ENCODE measurements around the gene TULP1.
A peak's percentile ranks its signal among the peaks of the same experiment; 100 is the strongest.

Gene TULP1

GRCh38 chr6:35453236-35453635, 59.5 kb downstream of the TULP1 start:
- no peak overlapping the region for H3K27ac ChIP-seq
- H3K27me3 ChIP-seq (ENCODE audit: control insufficient read depth, insufficient read depth, low read length), result no peaks in the 10 kb centered on the region
- peaks cover 17% of the 10 kb centered on the region for H3K4me1 ChIP-seq
- H3K4me2 ChIP-seq (ENCODE audit: low read length), result peak overlapping the region; percentile 91
- peak overlapping the region; percentile 76 for H2AFZ ChIP-seq
- H3K9me3 ChIP-seq (ENCODE audit: control insufficient read depth, low read length), result no peaks in the 10 kb centered on the region
- H3K36me3 ChIP-seq (ENCODE audit: control insufficient read depth, insufficient read depth, low read length), result no peaks in the 10 kb centered on the region
- H3K9ac ChIP-seq, result no peak overlapping the region
- no peaks in the 10 kb centered on the region for H3K79me2 ChIP-seq
- H3K4me3 ChIP-seq (ENCODE audit: low read depth, low read length), result peak overlapping the region; percentile 49
- TF ChIP-seq CTCF (IDR thresholded peaks at IDR 0.05), result no peak

- H3K27me3 ChIP-seq (ENCODE audit: control insufficient read depth, insufficient read depth, low read length), result no peaks in the 10 kb centered on the region
- H3K9ac ChIP-seq, result no peak within 1 kb of the TSS
- H3K4me2 ChIP-seq (ENCODE audit: low read length), result peak within 1 kb of the TSS; percentile 91
- peaks cover 17% of the 10 kb centered on the region for H3K4me1 ChIP-seq
- no peak for TF ChIP-seq CTCF (IDR thresholded peaks at IDR 0.05)
- peak within 1 kb of the TSS; percentile 49 for H3K4me3 ChIP-seq (ENCODE audit: low read depth, low read length)
- peak within 1 kb of the TSS; percentile 26 for H3K27ac ChIP-seq
- no peaks in the 10 kb centered on the region for H3K79me2 ChIP-seq
- H2AFZ ChIP-seq, result peak within 1 kb of the TSS; percentile 76
- H3K36me3 ChIP-seq (ENCODE audit: control insufficient read depth, insufficient read depth, low read length), result no peaks in the 10 kb centered on the region
- H3K9me3 ChIP-seq (ENCODE audit: control insufficient read depth, low read length), result no peaks in the 10 kb centered on the region
Measured at GRCh38 chr6:35452183-35453090, 60.3 kb downstream of the TULP1 start, which contains the start of gene FANCE. Gene FANCE, plus strand, starts transcription at chr6:35452338. Its CDS starts 208 bp downstream, at chr6:35452546.

- no peaks in the 10 kb centered on the region for H3K79me2 ChIP-seq
- peak overlapping the region; percentile 76 for H2AFZ ChIP-seq
- H3K9me3 ChIP-seq (ENCODE audit: control insufficient read depth, low read length), result no peaks in the 10 kb centered on the region
- H3K27me3 ChIP-seq (ENCODE audit: control insufficient read depth, insufficient read depth, low read length), result no peaks in the 10 kb centered on the region
- no peak overlapping the region for H3K4me3 ChIP-seq (ENCODE audit: low read depth, low read length)
- no peaks in the 10 kb centered on the region for H3K36me3 ChIP-seq (ENCODE audit: control insufficient read depth, insufficient read depth, low read length)
- no peak overlapping the region for H3K9ac ChIP-seq
- peak overlapping the region; percentile 91 for H3K4me2 ChIP-seq (ENCODE audit: low read length)
- H3K27ac ChIP-seq, result peak overlapping the region; percentile 26
- no peak for TF ChIP-seq CTCF (IDR thresholded peaks at IDR 0.05)
- peaks cover 17% of the 10 kb centered on the region for H3K4me1 ChIP-seq
Measured at GRCh38 chr6:35451354-35452182, 61.1 kb downstream of the TULP1 start.

GRCh38 chr6:35449287-35449881, 63.3 kb downstream of the TULP1 start:
- no peak overlapping the region for H3K9ac ChIP-seq
- H3K4me2 ChIP-seq (ENCODE audit: low read length), result no peak overlapping the region
- H3K27me3 ChIP-seq (ENCODE audit: control insufficient read depth, insufficient read depth, low read length), result no peaks in the 10 kb centered on the region

More at GRCh38 chr6:35449287-35449881, 63.3 kb downstream of the TULP1 start:
- no peaks in the 10 kb centered on the region for H3K36me3 ChIP-seq (ENCODE audit: control insufficient read depth, insufficient read depth, low read length)
- H3K9me3 ChIP-seq (ENCODE audit: control insufficient read depth, low read length), result no peaks in the 10 kb centered on the region
- no peaks in the 10 kb centered on the region for H3K79me2 ChIP-seq
- H2AFZ ChIP-seq, result no peak overlapping the region
- TF ChIP-seq CTCF (IDR thresholded peaks at IDR 0.05), result peak; percentile 80
- H3K4me3 ChIP-seq (ENCODE audit: low read depth, low read length), result no peak overlapping the region
- no peak overlapping the region for H3K27ac ChIP-seq
- peaks cover 12% of the 10 kb centered on the region for H3K4me1 ChIP-seq
